Measurements from ENCODE around the gene AKNA.

AKNA gene

DNA sequence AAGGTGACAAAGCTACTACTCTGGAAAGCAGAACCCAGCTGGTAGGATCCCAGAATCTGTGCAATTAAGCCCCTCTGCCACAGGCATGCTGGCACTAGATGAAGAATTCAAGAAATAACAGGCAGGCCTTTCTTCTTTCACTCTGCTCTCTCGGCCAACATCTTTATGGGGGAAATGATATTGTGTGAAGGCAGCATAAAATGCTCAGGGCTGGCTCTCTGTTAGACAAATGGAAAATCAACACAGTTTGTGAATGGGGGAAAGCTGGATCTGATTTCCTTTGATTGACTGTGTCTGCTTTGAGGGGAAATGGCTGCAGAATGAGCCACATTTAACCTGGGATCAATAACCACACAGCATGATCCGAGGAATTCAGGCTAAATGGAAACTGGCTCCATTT, 29.1 kb upstream of the AKNA start:
- no peak for DNase-seq

GRCh38 chr9:114416290-114416689, 28.5 kb upstream of the AKNA start:
- DNase-seq = no peak

DNA sequence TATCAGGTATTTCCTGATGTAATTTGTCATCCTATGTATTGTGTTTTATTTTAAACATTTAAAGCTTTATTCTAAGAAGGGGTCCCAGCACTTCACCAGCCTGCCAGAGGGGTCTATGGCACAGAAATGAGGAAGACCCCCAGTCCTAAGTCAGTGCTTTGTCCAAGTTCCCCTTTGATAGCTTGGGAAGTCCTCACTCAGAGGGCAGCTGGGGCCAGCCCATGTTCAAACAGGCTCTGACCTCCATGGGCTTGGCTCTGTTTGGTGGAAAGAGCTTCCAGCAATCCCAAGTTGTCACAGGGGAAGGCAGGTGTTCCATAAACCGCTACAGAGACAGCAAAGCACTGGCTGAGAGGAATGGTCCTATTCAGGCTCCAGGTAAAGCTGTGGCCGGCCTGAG, 26.6 kb upstream of the AKNA start:
- no peak for DNase-seq

DNA sequence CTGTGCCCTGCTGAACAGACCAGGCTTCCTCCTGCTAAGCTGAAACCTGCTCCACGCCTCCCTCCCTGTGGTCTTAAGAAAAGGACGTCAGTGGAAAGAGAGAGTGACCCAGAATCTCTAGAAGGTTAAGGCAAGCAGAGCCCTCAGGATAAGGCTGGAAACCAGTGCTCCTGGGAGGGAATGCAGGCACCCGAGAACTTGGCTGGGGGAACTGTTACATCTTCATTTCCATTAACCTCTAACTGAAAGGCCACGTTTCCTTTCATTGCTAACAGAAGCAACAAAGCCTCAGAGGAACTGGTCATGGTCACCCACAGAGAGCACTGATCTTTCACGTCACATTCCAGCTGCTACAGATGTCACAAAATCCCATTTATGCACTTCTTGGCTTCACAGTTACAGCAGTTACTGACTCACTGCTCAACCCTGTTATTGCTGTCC, 26.1 kb upstream of the AKNA start:
- DNase-seq = no peak

DNA sequence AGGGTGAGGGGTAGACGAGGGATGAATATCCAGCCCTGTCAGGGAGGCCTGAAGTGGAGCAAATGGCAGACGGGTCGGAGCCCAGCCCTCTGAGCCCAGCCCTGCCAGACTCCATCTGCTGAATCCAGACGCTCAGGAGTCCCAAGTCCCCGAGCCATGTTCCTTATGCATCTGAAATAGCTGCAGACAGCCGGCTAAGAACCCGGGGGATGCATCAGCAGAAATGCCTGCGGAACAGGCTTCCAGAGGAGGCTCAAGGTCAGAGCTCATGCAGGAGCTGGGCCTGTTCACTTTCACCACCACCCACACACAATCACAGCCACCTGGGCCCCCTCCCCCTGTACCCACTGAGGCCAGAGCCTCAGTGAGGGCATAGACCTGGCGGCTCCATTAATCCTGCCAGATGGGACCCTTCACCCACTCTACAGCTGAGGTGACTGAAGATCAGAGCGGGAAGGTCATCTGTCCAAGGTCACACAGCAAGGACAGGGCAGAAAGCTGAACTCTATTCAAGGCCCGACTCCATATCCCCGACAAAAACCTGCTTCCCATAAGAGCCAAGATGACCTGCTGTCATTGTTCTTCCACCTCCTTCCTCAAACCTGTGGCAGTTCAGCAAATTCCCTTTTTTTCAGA, 24.4 kb upstream of the AKNA start:
- no peak for DNase-seq

GRCh38 chr9:114411452-114411851, 23.7 kb upstream of the AKNA start:
- DNase-seq = no peak

DNA sequence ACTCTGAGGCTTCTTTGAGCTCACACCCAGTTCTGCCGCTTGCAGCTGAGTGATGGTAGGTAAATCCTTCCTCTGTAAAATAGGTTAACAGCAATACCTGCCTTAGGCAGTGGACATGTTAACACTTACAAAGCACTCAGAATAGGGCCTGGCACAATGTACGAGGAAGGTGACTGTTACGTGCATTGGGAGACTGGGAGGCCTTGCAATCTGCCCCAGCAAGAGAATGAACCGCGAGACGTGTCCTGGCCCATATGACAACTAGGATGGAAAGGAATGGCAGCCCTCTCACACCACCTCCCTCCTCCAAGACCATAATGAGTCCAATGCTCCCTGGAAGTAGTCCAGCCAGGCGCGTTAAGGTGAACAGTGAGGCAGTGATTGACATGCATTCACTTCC, 23.1 kb upstream of the AKNA start:
- DNase-seq = no peak

DNA sequence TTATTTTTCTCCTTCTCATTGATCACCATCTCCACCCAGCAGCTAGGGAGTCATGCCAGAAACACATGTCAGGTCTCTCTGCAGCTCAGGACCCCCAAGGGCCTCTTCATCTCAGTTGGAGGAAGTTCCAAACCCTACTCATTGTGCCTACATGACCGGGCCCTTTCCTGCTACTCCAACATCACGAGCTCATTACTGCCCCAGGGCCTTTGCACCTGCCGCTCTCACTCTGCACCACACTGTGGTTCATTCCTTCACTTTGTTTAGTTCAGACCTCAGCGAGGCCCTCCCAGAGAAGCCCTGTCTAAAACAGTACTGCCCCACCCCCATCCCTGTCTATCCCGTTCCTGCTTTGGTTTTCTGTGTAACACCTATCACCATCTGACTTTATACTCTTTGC, 22.1 kb upstream of the AKNA start:
- no peak for DNase-seq

- no peak for DNase-seq
Measured at GRCh38 chr9:114409103-114409780, 21.5 kb upstream of the AKNA start.

DNA sequence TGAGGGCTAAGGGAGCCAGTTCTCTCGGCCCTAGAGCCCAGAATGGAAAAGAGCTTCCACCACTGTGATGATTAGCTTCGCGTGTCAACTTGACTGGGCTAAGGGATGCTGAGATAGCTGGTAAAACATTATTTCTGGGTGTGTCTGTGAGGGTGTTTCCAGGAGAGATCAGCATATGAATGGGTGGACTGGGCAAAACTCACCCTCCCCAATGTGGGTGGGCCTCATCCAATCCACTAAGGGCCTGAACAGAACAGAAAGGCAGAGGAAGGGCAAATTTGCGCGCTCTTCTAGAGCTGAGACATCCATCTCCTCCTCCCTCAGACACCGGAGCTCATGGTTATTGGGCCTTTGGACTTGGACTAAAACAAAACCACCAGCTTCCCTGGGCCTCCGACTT, 20.9 kb upstream of the AKNA start:
- DNase-seq = no peak

DNA sequence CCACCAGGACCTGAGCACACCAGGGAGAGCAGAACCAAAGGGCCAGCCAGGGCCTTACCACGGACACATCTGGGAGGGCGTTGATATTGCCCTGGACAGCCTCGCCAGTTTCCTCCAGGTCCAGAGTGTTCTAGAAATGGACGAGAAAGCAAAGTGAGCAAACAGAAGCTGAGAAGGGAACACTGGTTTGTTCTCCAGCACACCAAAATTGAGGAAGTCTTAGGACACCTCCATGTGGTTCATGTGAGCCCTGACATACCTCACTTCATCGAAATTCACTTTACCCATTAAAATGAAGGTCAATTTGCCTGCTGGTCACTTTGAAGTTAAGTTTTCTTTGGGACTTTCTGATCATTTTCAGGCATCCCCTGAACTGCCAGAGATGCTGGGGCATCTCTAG, 20.1 kb upstream of the AKNA start:
- DNase-seq = no peak

GRCh38 chr9:114406441-114406840, 18.7 kb upstream of the AKNA start:
- no peak for DNase-seq

- peak; percentile 42 to 46 for DNase-seq
Measured at GRCh38 chr9:114405294-114406034, 17.7 kb upstream of the AKNA start.

- DNase-seq = no peak
Measured at GRCh38 chr9:114404531-114404930, 16.7 kb upstream of the AKNA start.

DNA sequence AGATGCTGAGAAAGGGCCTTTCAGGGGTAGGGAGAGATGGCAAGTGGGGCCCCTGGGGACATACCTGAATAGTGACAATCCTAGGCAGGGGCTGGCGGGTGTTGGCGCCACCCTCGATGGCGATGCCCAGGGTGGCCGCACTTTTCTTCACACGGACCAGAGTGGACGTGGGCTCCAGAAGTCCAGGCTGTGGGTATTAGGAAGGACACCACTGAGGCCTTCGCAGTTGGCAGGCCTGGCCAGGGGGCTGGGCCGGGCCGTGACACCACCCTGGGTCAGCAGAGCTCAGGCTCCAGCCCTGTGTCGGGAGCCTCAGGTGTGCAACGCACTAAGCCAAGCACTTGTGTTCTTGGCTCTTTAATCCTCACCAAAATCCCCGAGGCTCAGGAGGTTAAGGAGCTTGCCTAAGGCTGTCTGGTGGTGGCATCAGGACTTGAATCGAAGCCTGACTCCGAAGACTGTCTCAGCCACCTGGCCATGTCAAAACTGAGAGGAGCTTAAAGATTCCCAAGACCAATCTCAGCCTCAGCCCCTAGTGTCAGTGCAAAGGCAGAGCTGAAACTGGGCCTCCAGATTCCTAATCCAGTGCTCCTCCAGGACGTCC, 15.5 kb upstream of the AKNA start:
- no peak for DNase-seq

DNA sequence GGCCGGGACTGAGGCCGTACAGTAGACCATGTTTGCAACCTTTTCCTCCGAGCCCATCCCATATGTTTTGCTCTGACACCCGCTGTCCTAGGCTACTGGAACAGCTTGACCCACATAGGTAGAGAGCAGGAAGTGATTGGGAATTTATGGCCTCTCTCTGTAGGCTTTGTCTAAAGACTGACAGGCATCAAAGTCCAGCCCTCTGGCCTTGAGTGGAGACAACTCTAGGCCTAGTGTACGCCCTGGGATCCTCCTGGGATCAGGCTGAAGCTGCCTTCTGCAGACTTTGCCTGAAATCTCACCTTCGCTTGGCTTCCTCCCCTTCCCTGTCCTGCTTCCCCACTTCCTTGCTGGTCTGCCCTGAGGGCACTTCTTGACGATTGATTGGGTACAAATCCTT, 13.6 kb upstream of the AKNA start:
- DNase-seq = no peak

DNA sequence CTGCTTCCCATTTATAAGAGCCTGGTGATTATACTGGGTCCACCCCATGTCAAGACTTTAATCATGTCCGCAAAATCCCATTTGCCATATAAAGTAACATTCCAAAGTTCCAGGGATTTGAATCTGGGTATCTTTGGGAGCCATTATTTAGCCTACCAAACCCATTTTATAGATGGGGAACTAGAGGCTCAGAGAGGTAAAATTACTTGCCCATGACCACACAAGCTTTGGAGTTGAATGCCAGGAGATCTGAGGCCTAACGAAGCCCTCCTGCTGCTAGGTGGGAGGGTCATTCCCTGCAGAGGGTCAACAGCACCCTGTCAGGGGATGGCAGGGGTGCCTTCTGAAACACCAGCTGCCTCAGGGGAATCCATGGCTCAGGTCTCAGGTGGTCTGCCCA, 13.0 kb upstream of the AKNA start:
- no peak for DNase-seq

- no peak for DNase-seq
Measured at GRCh38 chr9:114400219-114400618, 12.4 kb upstream of the AKNA start.

DNA sequence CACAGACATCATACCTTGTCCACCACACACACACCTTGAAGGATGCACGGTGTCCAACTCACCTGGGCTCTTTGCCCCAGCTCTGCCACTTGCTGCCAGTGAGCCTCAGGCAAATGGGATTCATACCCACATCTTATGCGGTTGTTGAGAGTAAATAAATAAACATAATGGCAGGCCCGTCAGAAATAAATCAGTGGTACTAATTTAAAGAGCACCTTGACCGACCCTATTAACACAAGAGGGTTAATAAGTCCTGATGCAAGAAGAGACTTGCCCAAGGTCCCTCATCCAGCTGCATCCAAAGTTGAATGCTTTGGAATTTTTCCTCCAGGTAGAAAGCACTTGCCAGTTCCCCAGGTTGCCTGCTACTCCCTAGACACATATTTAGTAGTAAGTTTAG, 11.6 kb upstream of the AKNA start:
- no peak for DNase-seq

GRCh38 chr9:114397848-114398605, 10.2 kb upstream of the AKNA start:
- DNase-seq = peak; percentile 92 to 93

DNA sequence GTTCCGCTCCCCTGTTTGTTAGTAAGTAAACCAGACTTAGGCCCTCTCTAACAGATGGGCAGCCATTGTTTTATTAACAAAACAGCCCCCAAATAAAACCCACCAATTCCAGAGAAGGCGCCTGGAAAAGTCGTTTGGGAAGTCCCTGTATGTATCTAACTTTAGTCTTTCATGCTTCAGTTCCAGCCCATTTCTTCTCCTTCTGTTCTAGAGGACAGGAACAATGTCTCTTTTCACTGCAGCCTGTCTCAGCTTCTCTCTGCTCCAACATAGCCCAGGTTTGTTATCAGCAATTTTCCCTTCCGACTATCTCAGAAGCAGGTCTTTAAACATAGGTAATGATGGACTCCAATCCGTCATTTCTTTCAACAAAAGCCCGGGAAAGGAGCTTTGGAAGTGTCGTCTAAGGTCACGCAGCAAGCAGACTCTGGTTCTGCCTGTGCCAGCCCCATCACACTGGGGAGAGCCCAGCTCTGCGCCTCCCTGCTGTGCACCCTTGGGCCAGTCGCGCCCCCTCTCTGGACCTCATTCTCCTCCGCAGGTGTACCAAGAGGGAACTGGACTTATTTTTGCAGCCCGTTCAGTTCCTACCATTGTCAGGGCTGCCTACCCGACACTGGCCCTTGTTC, 9.6 kb upstream of the AKNA start:
- no peak for DNase-seq

- DNase-seq = no peak
Measured at GRCh38 chr9:114396558-114397218, 8.9 kb upstream of the AKNA start.

Data from NCI-H2081 (cell line).